GM04504 (cell line): Measurements from ENCODE around the gene RAB30.
A peak's percentile ranks its signal among the peaks of the same experiment; 100 is the strongest.

Experiments
- DNase-seq: peaks from one replicate; pipeline ENCODE4 v3.0.0-alpha.2; 2012; ENCODE audit warnings: low read depth

The RAB30 gene

GRCh38 chr11:83070731-83071566 lies 748 bp downstream of the RAB30 start:
- DNase-seq = no peak

DNA sequence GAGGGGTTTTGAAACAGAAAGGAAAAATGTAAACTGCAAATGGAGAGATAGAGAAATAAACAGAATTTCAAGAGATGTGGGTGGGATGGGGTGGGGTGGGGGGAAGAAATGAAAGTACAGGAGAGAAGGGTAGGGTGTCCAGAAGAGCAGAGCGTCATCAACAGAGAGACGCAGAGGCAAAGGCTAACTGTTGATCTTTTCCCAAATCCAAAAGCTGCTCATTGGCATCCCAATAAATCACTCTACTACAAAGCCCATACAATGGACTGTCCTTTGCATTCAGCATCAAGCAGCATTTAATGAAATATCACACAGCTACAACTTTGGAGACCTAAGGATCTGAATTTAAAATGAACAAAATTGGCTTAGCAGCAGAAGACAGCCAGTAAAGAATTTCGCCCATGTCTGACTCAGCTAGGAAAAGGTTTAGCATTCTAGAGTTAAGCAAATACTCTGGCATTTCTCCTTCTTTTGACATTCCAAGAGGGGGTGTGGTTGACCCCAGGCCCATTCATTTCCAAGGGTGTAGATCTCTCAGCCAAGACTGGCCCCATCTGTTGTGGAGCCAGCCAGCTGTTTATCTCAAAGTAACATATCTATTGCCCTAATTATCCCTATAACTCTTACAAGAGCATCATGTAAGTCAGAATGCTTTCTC lies 1.5 kb downstream of the RAB30 start:
- peak; percentile 53 for DNase-seq

GRCh38 chr11:83069441-83070043 lies 2.2 kb downstream of the RAB30 start:
- no peak for DNase-seq

DNA sequence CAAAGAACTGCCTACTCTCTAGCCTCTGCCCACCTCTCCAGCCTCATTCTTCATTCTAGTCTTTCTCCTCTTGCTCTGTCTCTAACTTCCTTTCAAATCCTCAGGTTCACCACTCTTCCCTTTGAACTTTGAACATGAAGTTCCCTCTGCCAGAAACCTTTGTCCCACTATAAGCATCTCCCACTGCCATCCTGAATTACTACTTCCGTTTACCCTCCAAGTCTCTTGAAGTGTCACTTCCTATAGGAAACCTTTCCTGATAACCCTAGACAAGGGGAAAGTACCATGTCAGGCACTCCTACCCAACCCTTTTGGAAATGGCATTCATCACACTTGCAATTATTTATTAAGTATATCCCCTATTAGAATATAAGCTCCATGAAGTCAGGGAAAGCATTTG lies 3.1 kb downstream of the RAB30 start:
- DNase-seq = no peak

GRCh38 chr11:83064011-83064410 lies 7.7 kb downstream of the RAB30 start:
- DNase-seq = no peak

DNA sequence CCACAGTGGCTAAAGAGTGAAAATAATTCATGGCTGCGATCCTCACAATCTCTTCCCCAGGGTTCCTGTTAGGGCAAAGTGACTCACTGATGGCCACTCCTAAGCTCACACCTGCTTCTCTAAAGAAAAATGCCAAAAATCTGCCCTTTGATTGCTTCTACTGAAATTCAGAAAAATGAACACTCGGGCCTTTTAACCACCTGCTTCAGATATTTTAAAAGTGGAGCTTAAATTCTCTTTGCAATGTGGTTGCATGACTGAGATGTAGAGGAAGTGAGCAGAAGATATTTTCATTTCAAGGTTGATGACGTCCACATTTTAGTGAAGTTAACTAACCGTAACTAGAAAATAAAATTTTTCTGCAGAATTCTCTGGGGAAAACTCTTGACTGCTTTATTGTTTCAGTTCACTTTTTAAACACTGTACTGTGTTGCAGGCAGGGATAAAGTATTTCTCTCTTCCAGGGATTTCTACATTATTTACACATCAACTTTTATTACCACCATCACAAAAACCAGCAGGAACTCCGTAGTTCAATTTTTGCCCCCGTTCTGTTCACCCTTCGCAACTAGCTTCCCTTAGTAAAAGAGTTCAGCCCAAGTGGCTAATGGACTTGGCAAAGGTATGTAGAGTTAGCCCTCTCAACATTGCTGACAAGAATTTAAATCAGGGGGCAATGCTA lies 8.5 kb downstream of the RAB30 start:
- no peak for DNase-seq

DNA sequence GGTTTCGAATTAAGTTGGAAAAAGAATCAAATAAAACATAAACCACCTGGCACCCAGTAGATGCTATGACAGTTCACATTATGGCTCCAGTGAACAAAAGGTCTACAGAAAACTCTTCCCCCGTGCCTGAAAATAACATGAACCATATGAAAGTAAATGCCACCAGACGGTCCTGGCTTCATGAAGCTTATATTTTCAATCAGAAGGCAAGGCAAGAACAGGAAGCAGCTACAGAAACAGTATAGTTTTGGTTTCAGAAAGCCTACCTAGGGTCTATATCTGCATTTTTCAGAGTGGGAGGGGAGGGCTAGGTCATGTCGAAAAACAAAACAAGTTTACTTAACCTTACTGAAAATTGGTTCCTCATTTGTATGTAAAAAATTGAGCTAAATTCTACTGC lies 9.8 kb downstream of the RAB30 start:
- no peak for DNase-seq

GRCh38 chr11:83060965-83061364 lies 10.7 kb downstream of the RAB30 start:
- no peak for DNase-seq

GRCh38 chr11:83057721-83058120 lies 14.0 kb downstream of the RAB30 start:
- DNase-seq = no peak

- no peak for DNase-seq
Observed at GRCh38 chr11:83056611-83057010, 15.1 kb downstream of the RAB30 start.

GRCh38 chr11:83056204-83056603 lies 15.5 kb downstream of the RAB30 start:
- DNase-seq = no peak

DNA sequence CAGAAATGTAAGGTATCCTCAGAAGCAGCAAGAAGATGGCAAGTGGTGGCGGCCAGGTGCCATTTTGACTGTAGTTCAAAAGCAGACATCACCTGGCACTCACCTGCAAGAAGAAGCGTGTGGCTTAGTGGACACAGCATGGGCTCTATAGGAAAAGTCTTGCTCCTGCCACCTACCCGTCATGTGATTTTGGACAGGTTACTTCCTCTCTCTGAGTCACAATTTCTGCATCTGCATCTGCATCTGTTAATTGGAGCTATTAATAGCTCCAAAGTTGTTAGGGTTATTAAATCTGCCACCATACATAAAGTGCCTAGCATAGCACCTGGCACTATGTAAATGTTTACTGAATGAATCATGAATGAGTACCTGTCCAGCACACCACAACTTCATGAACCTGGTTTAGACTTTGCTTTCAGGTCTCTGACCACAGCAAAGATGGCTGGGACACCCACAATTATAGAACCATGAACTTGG lies 16.8 kb downstream of the RAB30 start:
- no peak for DNase-seq

DNA sequence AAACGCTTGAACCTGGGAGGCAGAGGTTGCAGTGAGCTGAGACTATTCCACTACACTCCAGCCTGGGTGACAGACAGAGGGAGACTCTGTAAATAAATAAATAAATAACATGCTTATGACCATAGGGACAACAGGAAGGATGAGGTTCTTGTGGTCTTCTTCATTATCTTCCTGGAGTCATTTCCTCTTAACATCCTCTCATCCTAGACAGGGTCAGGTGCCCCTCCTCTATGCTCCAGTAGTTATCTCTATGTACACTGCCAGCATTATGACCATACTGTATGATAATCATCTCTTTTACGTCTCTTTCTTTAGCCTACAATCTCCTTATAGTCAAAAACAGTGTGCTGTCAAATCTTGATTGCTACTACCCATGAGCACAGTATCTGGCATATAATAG lies 17.7 kb downstream of the RAB30 start:
- no peak for DNase-seq

DNA sequence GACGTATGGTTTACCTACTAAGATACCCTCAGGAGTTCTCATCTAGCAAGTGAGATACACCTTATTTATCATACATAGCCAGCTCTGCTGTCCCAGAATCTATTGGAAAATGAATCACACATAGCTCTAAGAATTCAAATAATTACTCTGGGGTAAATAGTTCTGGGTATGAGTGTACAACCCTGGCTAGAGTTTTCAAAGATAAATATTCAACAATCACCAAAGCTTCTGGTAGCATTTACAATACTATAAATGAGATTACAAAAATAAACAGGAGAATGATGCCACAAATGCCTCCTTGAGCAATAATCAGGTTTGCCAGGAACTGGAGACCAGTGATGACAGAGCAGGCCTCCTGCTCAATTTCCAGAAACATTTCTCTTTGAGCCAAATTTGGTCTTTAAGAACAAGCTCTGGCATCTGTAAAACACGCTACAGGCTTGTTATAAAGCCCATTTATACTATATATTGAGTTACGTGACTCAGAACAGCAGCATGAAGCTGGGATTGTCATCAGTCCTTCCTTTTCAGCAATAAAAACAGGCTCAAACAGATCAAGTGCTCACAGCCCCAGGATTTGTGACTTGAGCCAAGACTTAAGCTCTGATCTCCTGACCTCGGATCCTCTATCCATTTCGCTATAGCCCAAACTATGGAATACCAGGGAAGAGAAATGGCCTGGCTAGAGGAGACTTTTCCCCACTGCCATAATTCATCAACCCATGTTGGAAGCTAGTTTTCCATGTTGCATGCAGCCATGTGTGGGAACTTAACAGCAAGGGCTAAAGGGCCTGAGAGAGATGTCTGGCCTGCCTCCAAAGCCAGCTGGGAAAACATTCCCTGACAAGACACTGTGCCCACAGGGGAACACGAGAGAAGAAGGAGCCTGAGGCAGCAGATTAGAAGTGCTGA lies 19.7 kb downstream of the RAB30 start:
- peak; percentile 96 for DNase-seq

- no peak for DNase-seq
Observed at GRCh38 chr11:83047515-83048225, 24.0 kb downstream of the RAB30 start.

DNA sequence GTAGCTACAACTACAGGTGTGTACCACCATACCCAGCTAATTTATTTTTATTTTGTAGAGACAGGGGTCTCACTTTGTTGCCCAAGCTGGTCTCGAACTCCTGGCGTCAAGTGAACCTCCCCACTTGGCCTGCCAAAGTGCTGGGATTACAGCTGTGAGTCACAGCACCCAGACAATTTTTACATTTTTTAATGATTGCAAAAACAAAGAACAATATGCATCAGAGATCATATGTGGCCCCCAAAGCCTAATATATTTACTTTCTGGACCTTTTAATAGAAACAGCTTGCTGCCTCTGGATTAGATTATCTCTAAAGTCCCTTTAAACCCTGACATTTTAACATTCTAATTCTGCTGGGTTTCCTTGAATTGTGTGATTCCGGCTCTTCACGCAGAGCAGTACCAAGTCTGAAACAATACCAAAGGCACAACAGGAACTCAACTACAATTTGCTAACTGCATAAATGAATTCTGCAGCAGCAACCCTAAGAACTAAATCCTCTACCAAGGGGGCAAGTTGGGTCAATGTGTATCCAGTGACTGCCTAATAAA lies 25.0 kb downstream of the RAB30 start:
- DNase-seq = no peak

DNA sequence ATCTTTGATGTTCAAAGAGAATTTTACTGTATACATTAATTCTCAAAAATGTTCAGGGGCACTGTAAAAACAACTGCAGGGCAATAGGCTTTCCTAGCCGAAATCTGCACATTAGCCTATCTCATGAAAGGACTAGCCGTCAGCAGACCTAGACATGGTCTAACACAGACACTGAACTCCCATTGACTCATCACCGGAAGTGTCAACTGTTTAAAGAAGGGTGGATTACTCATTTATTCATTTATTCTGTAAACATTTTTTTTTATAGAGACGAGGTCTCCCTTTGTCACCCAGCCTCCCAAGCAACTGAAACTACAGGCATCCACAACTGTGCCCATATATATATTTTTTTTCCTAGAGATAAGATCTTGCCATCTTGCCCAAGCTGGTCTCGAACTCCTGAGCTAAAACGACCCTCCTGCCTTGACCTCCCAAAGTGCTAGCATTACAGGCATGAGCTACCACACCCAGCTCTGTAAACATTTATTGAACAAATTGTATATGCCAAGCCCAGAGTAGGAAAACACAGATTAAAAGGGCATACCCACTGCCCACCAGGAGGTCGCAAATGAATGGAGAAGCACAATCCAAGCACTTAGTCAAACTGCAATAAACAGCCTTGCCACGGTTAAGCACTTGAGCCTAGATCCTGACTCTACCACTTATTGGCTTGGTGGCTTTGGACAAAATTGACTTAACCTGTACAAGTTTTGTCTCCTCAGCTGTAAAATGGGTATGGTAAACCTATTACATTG lies 26.6 kb downstream of the RAB30 start:
- DNase-seq = peak; percentile 54

GRCh38 chr11:83042964-83043711 lies 28.6 kb downstream of the RAB30 start:
- no peak for DNase-seq

GRCh38 chr11:83041126-83041525 lies 30.6 kb downstream of the RAB30 start:
- DNase-seq = no peak
